Stimulated activated CD4-positive, alpha-beta T cell treated with anti-CD3 and anti-CD28 coated beads, Interleukin-15, amount 100 ng/mL, for 24 hours (primary cell): ENCODE results near the gene LRIG1.
A peak's percentile ranks its signal among the peaks of the same experiment; 100 is the strongest.

Experiments
- DNase-seq: peaks from one replicate; pipeline ENCODE4 v3.0.0-alpha.2; 2020

The LRIG1 gene

GRCh38 chr3:66500576-66501482 lies at the start of gene LRIG1:
Gene LRIG1, minus strand, starts transcription at chr3:66501022. Its CDS starts 615 bp downstream, at chr3:66500407.
- peak; percentile 100 for DNase-seq

- no peak for DNase-seq
Observed at GRCh38 chr3:66544619-66545429, 44.0 kb upstream of the LRIG1 start.

- no peak for DNase-seq
Observed at GRCh38 chr3:66542153-66542552, 41.3 kb upstream of the LRIG1 start.

- DNase-seq: no peak
Observed at GRCh38 chr3:66539466-66539989, 38.7 kb upstream of the LRIG1 start.

- DNase-seq: no peak
Observed at GRCh38 chr3:66538390-66538789, 37.6 kb upstream of the LRIG1 start.

GRCh38 chr3:66537735-66538134 lies 36.9 kb upstream of the LRIG1 start:
- no peak for DNase-seq

- no peak for DNase-seq
Observed at GRCh38 chr3:66536791-66537190, 36.0 kb upstream of the LRIG1 start.

- DNase-seq: no peak
Observed at GRCh38 chr3:66534304-66534845, 33.6 kb upstream of the LRIG1 start.

GRCh38 chr3:66532613-66533012 lies 31.8 kb upstream of the LRIG1 start:
- DNase-seq: no peak

GRCh38 chr3:66532160-66532587 lies 31.4 kb upstream of the LRIG1 start:
- no peak for DNase-seq

GRCh38 chr3:66531256-66531655 lies 30.4 kb upstream of the LRIG1 start:
- DNase-seq: no peak

GRCh38 chr3:66527246-66527645 lies 26.4 kb upstream of the LRIG1 start:
- DNase-seq: no peak

GRCh38 chr3:66525771-66526170 lies 24.9 kb upstream of the LRIG1 start:
- no peak for DNase-seq

GRCh38 chr3:66520724-66521123 lies 19.9 kb upstream of the LRIG1 start:
- DNase-seq: no peak

GRCh38 chr3:66518644-66519043 lies 17.8 kb upstream of the LRIG1 start:
- no peak for DNase-seq

GRCh38 chr3:66518126-66518525 lies 17.3 kb upstream of the LRIG1 start:
- DNase-seq: no peak

GRCh38 chr3:66517241-66517640 lies 16.4 kb upstream of the LRIG1 start:
- no peak for DNase-seq

- DNase-seq: no peak
Observed at GRCh38 chr3:66508461-66508860, 7.6 kb upstream of the LRIG1 start.

- no peak for DNase-seq
Observed at GRCh38 chr3:66507423-66508260, 6.8 kb upstream of the LRIG1 start.

- no peak for DNase-seq
Observed at GRCh38 chr3:66506154-66506553, 5.3 kb upstream of the LRIG1 start.

GRCh38 chr3:66504850-66505641 lies 4.2 kb upstream of the LRIG1 start:
- no peak for DNase-seq

- DNase-seq: no peak
Observed at GRCh38 chr3:66502981-66503380, 2.2 kb upstream of the LRIG1 start.
